Skeletal muscle satellite cell (primary cell): ENCODE data around the gene ADCY1.

Experiments
- H3K27me3 ChIP-seq: 2 replicates; pipeline ENCODE4 v1.7.0; 2013; ENCODE audit warnings: low read length; ENCODE audit not compliant: control insufficient read depth, insufficient read depth
- H3K36me3 ChIP-seq: 2 replicates; pipeline ENCODE4 v1.7.0; 2013; ENCODE audit warnings: mild to moderate bottlenecking, control low read depth, low read length; ENCODE audit not compliant: insufficient read depth
- H3K4me1 ChIP-seq: 2 replicates; pipeline ENCODE4 v1.7.0; 2013; ENCODE audit warnings: low read length; ENCODE audit not compliant: control insufficient read depth, insufficient read depth
- H3K4me2 ChIP-seq: 2 replicates; pipeline ENCODE4 v1.7.0; 2013; ENCODE audit warnings: mild to moderate bottlenecking, low read length
- H3K4me3 ChIP-seq: 2 replicates; pipeline ENCODE4 v1.7.0; 2013; ENCODE audit warnings: low read length
- H3K9ac ChIP-seq: 2 replicates; pipeline ENCODE4 v1.7.0; 2013; ENCODE audit warnings: mild to moderate bottlenecking, low read depth, low read length, moderate library complexity
- H3K9me3 ChIP-seq: replicated peaks from 2 replicates; pipeline ENCODE4 v1.7.0; 2013; ENCODE audit warnings: mild to moderate bottlenecking, control low read depth, low read length

Gene ADCY1

GRCh38 chr7:45596665-45597095, 22.5 kb downstream of the ADCY1 start:
- peaks cover 27% of the 10 kb centered on the region for H3K27me3 ChIP-seq
- no peaks in the 10 kb centered on the region for H3K4me1 ChIP-seq
- H3K9ac ChIP-seq = no peak overlapping the region
- no peaks in the 10 kb centered on the region for H3K36me3 ChIP-seq
- H3K4me3 ChIP-seq = no peak overlapping the region
- no peaks in the 10 kb centered on the region for H3K9me3 ChIP-seq
- no peak overlapping the region for H3K4me2 ChIP-seq

GRCh38 chr7:45597286-45597984, 23.3 kb downstream of the ADCY1 start:
- no peak overlapping the region for H3K4me2 ChIP-seq
- no peak overlapping the region for H3K4me3 ChIP-seq
- H3K36me3 ChIP-seq = no peaks in the 10 kb centered on the region
- no peak overlapping the region for H3K9ac ChIP-seq
- peaks cover 27% of the 10 kb centered on the region for H3K27me3 ChIP-seq
- no peaks in the 10 kb centered on the region for H3K4me1 ChIP-seq
- no peaks in the 10 kb centered on the region for H3K9me3 ChIP-seq

DNA sequence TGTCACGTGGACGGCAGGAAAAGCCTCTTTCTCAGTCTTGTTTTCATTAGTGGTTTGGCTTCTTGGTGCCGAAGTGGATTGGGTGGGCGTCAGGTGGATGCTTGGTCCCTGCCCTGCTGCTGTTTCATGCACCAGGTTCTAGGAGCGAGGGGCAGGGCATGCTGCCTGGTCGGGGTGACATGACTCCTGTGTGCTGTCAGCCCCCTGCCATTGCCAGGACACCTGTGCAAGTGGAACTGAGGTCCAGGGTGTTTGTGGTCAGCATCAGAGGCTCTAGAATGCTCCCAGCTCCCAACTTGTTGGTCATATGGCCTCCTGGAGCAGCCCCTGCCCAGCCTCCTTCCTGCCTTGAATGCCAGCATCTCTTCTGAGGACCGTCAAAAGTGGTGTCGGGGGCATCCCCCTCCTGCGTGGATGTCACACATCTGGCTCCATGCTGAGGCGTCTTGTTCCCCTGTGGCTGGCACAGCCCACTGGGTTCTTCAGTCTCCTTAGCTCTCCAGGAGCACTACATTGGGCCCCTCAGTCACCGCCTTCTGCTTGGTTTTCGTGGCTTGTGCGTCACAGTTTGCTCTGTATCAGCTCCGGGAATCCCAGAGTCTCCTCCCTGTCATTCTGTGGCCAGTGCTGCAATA, 24.8 kb downstream of the ADCY1 start:
- Histone ChIP-seq H3K9me3 (no peaks in the 10 kb centered on the region), H3K4me1 (no peaks in the 10 kb centered on the region), H3K27me3 (peaks cover 23% of the 10 kb centered on the region), H3K9ac (no peak overlapping the region), H3K4me2 (no peak overlapping the region), H3K4me3 (no peak overlapping the region), H3K36me3 (no peaks in the 10 kb centered on the region)

DNA sequence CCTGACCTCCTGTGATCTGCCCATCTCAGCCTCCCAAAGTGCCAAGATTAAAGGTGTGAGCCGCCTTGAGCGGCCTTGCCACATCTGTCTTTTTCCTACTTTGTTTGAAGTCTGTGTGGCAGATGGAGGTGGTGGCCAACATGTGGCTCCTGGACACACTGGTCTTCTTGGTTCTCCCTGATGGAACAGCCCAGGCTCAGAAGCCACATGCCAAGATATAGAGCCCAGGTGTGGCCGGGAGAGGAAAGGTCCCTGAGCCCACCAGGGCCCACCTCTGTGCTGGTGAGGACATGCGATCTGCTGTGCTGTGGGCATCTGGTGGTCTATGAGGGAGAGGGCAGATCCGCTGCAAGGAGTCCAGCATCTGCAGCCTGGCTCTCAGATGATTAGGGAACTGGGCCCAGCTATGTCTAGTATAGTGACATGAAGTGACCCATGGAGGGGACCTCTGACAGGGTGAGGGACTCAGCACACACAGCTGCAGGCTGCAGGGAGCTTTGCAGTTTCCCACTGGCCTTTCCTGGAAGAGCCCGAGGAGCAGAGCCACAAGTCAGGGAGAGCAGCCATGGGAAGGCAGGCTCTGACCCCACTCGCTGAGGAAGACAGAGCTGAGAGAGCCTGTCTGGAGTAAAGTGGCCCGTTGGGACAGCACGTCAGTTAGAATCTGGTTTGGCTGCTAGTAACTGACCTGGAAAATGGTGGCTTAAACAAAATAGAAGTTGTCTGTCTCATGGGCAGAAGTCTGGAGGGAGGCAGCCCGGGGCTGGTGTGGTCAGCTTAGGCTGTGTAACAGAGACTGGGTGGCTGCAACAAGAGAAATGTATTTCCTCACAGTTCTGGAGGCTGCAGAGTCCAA, 25.9 kb downstream of the ADCY1 start:
- Histone ChIP-seq H3K4me1 (no peaks in the 10 kb centered on the region), H3K36me3 (no peaks in the 10 kb centered on the region), H3K4me3 (no peak overlapping the region), H3K27me3 (peaks cover 22% of the 10 kb centered on the region), H3K4me2 (no peak overlapping the region), H3K9ac (no peak overlapping the region), H3K9me3 (no peaks in the 10 kb centered on the region)

DNA sequence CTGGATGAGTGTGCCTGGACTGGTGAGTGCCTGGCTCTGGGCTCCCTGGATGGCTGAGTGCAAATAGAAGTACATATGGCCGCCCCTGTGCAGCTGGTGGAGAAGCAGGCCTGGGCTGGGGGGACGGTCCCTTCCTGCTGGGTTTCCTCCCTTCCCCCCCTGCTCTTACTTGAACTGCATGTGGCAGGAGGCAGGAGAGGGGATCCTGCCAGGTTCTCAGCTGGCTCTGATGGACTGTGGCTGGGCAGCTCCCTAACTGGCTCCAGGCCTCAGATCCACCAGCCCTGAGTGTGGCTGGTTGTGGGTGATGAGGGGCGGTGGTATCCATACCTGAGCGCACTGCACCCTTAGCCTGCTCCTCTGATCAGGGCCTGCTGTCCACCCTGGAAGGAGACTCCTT, 26.9 kb downstream of the ADCY1 start:
- Histone ChIP-seq H3K4me3 (no peak overlapping the region), H3K4me2 (no peak overlapping the region), H3K4me1 (no peaks in the 10 kb centered on the region), H3K27me3 (peaks cover 22% of the 10 kb centered on the region), H3K9ac (no peak overlapping the region), H3K9me3 (no peaks in the 10 kb centered on the region), H3K36me3 (no peaks in the 10 kb centered on the region)

GRCh38 chr7:45601816-45602540, 27.8 kb downstream of the ADCY1 start:
- H3K36me3 ChIP-seq = no peaks in the 10 kb centered on the region
- peaks cover 18% of the 10 kb centered on the region for H3K27me3 ChIP-seq
- H3K9ac ChIP-seq = no peak overlapping the region
- H3K4me2 ChIP-seq = no peak overlapping the region
- H3K4me1 ChIP-seq = no peaks in the 10 kb centered on the region
- no peak overlapping the region for H3K4me3 ChIP-seq
- no peaks in the 10 kb centered on the region for H3K9me3 ChIP-seq

DNA sequence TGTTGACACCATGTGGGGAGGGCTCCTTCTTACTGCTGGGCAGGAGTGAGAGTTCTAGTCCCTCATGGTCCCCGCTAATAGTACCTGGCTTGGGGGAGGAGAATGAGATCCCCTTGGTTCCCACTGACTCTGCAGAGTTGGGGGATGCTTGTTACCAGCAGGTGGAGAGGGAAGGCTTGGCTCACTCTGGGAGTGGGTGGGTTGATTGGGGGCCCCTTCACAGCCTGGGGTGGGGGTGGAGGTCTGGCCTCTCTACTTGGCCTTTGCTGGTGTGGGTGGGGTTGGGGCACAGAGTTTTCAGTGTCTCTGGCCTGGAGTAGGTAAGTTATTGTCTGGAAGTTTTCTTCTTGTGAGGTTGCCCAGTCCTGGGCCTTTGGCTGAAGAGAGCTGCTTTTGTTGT, 31.9 kb downstream of the ADCY1 start:
- Histone ChIP-seq H3K27me3 (no peaks in the 10 kb centered on the region), H3K9me3 (no peaks in the 10 kb centered on the region), H3K4me2 (no peak overlapping the region), H3K4me3 (no peak overlapping the region), H3K36me3 (no peaks in the 10 kb centered on the region), H3K9ac (no peak overlapping the region), H3K4me1 (no peaks in the 10 kb centered on the region)

DNA sequence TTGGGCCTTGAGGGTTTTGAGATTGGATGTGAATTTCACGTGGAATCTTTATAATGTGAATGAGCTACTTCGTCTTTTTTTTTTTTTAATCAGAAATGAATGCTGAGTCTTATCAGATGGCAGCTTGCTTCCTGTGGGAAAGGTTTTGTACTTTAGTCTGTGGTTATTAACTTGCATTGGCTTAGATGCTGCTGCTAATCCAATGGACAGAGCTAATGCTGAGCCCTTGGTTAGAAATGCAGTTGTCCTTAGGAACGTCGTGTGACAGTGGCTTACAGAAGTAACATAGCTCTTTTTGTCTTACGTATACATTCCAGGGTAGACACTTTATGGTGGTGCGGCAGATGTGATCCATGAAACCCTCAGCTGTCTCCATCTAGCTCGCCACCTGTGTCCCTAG, 32.8 kb downstream of the ADCY1 start:
- Histone ChIP-seq H3K36me3 (no peaks in the 10 kb centered on the region), H3K4me3 (no peak overlapping the region), H3K4me1 (no peaks in the 10 kb centered on the region), H3K4me2 (no peak overlapping the region), H3K27me3 (no peaks in the 10 kb centered on the region), H3K9ac (no peak overlapping the region), H3K9me3 (no peaks in the 10 kb centered on the region)

- Histone ChIP-seq H3K9ac (no peak overlapping the region), H3K4me1 (no peaks in the 10 kb centered on the region), H3K36me3 (no peaks in the 10 kb centered on the region), H3K4me3 (no peak overlapping the region), H3K27me3 (peaks cover under 1% of the 10 kb centered on the region), H3K9me3 (no peaks in the 10 kb centered on the region), H3K4me2 (no peak overlapping the region)
Observed at GRCh38 chr7:45609180-45609579, 35.0 kb downstream of the ADCY1 start.

GRCh38 chr7:45610019-45610418, 35.9 kb downstream of the ADCY1 start:
- no peaks in the 10 kb centered on the region for H3K9me3 ChIP-seq
- H3K4me2 ChIP-seq = no peak overlapping the region
- no peak overlapping the region for H3K4me3 ChIP-seq
- H3K36me3 ChIP-seq = no peaks in the 10 kb centered on the region
- H3K4me1 ChIP-seq = no peaks in the 10 kb centered on the region
- peaks cover 4% of the 10 kb centered on the region for H3K27me3 ChIP-seq
- no peak overlapping the region for H3K9ac ChIP-seq

DNA sequence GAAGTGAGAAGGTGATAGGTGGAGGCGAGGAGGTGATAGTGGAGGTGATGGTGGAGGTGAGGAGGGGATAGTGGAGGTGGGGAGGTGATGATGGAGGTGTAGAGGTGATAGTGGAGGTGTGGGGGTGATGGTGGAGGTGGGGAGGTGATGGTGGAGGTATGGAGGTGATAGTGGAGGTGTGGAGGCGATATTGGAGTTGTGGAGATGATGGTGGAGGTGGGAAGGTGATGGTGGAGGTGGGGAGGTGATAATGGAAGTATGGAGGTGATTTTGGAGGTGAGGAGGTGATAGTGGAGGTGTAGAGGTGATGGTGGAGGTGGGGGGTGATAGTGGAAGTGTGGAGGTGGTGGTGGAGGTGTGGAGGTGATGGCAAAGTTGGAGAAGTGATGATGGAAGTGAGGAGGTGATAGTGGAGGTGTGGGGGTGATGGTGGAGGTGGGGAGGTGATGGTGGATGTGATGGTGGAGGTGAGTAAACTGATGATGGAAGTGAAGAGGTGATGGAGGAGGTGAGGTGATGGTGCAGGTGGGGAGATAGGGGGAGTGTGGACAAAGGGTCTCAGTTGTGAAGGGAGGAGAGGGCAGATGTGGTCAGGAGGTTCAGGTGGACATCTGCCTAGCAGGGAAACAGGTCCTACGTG, 36.6 kb downstream of the ADCY1 start:
- Histone ChIP-seq H3K4me3 (no peak overlapping the region), H3K9ac (no peak overlapping the region), H3K4me2 (no peak overlapping the region), H3K36me3 (no peaks in the 10 kb centered on the region), H3K27me3 (peaks cover 4% of the 10 kb centered on the region), H3K9me3 (no peaks in the 10 kb centered on the region), H3K4me1 (no peaks in the 10 kb centered on the region)
